Ascending aorta (tissue), 2 donors: Measurements from ENCODE around the gene C14orf93. TPM values are rescaled to one million over a fixed set of nuclear protein-coding genes. Genes with fewer than 3 reads are reported as not detected.

Experiments used
- DNase-seq, 2 donors: peaks; one replicate each; pipeline ENCODE4 v3.0.0-alpha.2; 2019; ENCODE audit warnings: low spot score in 2 of 2
- H3K27ac ChIP-seq, 2 donors: fragments of 200-600 bp; sonication (generic); one replicate each; pipeline ENCODE4 v1.5.1; 2016 to 2017; ENCODE audit warnings: mild to moderate bottlenecking in 1 of 2
- H3K27me3 ChIP-seq: fragments of 200-600 bp; sonication (generic); one replicate; pipeline ENCODE4 v1.5.1; 2017
- H3K36me3 ChIP-seq, 2 donors: fragments of 200-600 bp; sonication (generic); one replicate each; pipeline ENCODE4 v1.5.1; 2016
- H3K4me1 ChIP-seq, 2 donors: fragments of 200-600 bp; sonication (generic); one replicate each; pipeline ENCODE4 v1.5.1; 2016 to 2017; ENCODE audit warnings: mild to moderate bottlenecking in 1 of 2
- H3K4me3 ChIP-seq, 2 donors: fragments of 200-600 bp; sonication (generic); one replicate each; pipeline ENCODE4 v1.5.1; 2016 to 2017; ENCODE audit warnings: mild to moderate bottlenecking in 1 of 2
- H3K9me3 ChIP-seq, 2 donors: fragments of 200-600 bp; sonication (generic); one replicate each; pipeline ENCODE4 v1.5.1; 2016
- CTCF ChIP-seq, 3 experiments: fragments of 200-600 bp in 2 of 3; fragments of 450-650 bp in 1 of 3; sonication (generic) in 2 of 3; IDR thresholded peaks; one replicate each; pipeline ENCODE4 v1.5.1; 2016 to 2019; ENCODE audit warnings: antibody characterized with exemption in 3 of 3, mild to moderate bottlenecking in 1 of 3, moderate library complexity in 1 of 3
- intact Hi-C: fragments of 100-400 bp; cut with DNase I; formaldehyde crosslinking; loops from one replicate; pipeline ENCODE4 v1.15.1; 2023
- total RNA-seq: library from RNA; depleted of rRNA; stranded (reverse); fragments of >200 nt; gene quantifications from one replicate; pipeline ENCODE4 v1.1.0, GENCODE V29; 2016

Gene C14orf93
- total RNA-seq, 1 donor from 2014 or later = 7.1 TPM

GRCh38 chr14:22978487-22978837 is 31.5 kb downstream of the C14orf93 start:
- H3K36me3 ChIP-seq = peaks cover 0 to 8% of the 10 kb centered on the region in 2 donors
- no peaks in the 10 kb centered on the region for H3K9me3 ChIP-seq
- peak overlapping the region; percentile 86 to 92 for H3K27ac ChIP-seq
- intact Hi-C loops = loop anchor here (5.0 kb wide), 1 partner anchor 106 kb away; the partner anchor contains the start of gene LRP10
- no peak overlapping the region for H3K4me3 ChIP-seq
- no peaks in the 10 kb centered on the region for H3K27me3 ChIP-seq
- no peak for DNase-seq
- no peak for TF ChIP-seq CTCF (IDR thresholded peaks at IDR 0.05)
- H3K4me1 ChIP-seq = peaks cover 5 to 42% of the 10 kb centered on the region in 2 donors

- H3K27ac ChIP-seq = peak overlapping the region; percentile 86 to 92
- peaks cover 5 to 42% of the 10 kb centered on the region in 2 donors for H3K4me1 ChIP-seq
- peak in 1 of 2 donors; percentile 85 for DNase-seq
- H3K9me3 ChIP-seq = no peaks in the 10 kb centered on the region
- H3K4me3 ChIP-seq = no peak overlapping the region
- peaks cover 0 to 13% of the 10 kb centered on the region in 2 donors for H3K36me3 ChIP-seq
- no peak for TF ChIP-seq CTCF (IDR thresholded peaks at IDR 0.05)
- intact Hi-C loops = loop anchor here (5.0 kb wide), 1 partner anchor 106 kb away; the partner anchor contains the start of gene LRP10
- H3K27me3 ChIP-seq = no peaks in the 10 kb centered on the region
These were observed 32.1 kb downstream of the C14orf93 start for GRCh38 chr14:22977684-22978486.

- TF ChIP-seq CTCF (IDR thresholded peaks at IDR 0.05) = no peak
- Histone ChIP-seq H3K4me3 (no peak overlapping the region), H3K9me3 (no peaks in the 10 kb centered on the region), H3K36me3 (peaks cover 5 to 19% of the 10 kb centered on the region in 2 donors), H3K27ac (peak overlapping the region; percentile 86 to 92), H3K27me3 (no peaks in the 10 kb centered on the region), H3K4me1 (peaks cover 5 to 42% of the 10 kb centered on the region in 2 donors)
- intact Hi-C loops = loop anchor here (5.0 kb wide), 1 partner anchor 105 kb away; the partner anchor contains the start of gene LRP10
- DNase-seq = no peak
These were observed 32.6 kb downstream of the C14orf93 start for GRCh38 chr14:22977434-22977683.

GRCh38 chr14:22976620-22977433 is 33.1 kb downstream of the C14orf93 start:
- H3K9me3 ChIP-seq = no peaks in the 10 kb centered on the region
- H3K36me3 ChIP-seq = peaks cover 8 to 22% of the 10 kb centered on the region in 2 donors
- H3K4me1 ChIP-seq = peaks cover 5 to 42% of the 10 kb centered on the region in 2 donors
- H3K27me3 ChIP-seq = no peaks in the 10 kb centered on the region
- peak overlapping the region; percentile 86 to 92 for H3K27ac ChIP-seq
- intact Hi-C loops = loop anchor here (5.0 kb wide), 1 partner anchor 105 kb away; the partner anchor contains the start of gene LRP10
- DNase-seq = no peak
- H3K4me3 ChIP-seq = no peak overlapping the region
- TF ChIP-seq CTCF (IDR thresholded peaks at IDR 0.05) = no peak

GRCh38 chr14:22974530-22975313 is 35.2 kb downstream of the C14orf93 start:
- no peak for DNase-seq
- H3K4me1 ChIP-seq = peaks cover 0 to 34% of the 10 kb centered on the region in 2 donors
- no peak overlapping the region for H3K27ac ChIP-seq

More at GRCh38 chr14:22974530-22975313, 35.2 kb downstream of the C14orf93 start:
- intact Hi-C loops = loop anchor here (5.0 kb wide), 1 partner anchor 102 kb away; the partner anchor contains the start of gene LRP10
- Histone ChIP-seq H3K27me3 (no peaks in the 10 kb centered on the region), H3K36me3 (peaks cover 8 to 25% of the 10 kb centered on the region in 2 donors), H3K4me3 (no peak overlapping the region), H3K9me3 (no peaks in the 10 kb centered on the region)
- no peak for TF ChIP-seq CTCF (IDR thresholded peaks at IDR 0.05)
